GM13977 (cell line): ENCODE measurements around the gene CBFA2T3.

Experiments
- DNase-seq: peaks from one replicate; pipeline ENCODE4 v3.0.0; 2012; ENCODE audit warnings: low spot score
- in situ Hi-C: fragments of 300-500 bp; cut with MboI; formaldehyde crosslinking; loops from one replicate; pipeline ENCODE4 v1.12.0; 2022; ENCODE audit warnings: low sequenced_read_pairs, low pct_unique_long_range_greater_than_20kb, mixed read lengths, inconsistent platforms; ENCODE audit not compliant: unreplicated experiment
- TF ChIP-seq, protein P1 (sequence below): IDR thresholded peaks from 2 replicates; pipeline ENCODE4 v1.5.1; 2012; ENCODE audit warnings: mild to moderate bottlenecking, control low read depth; ENCODE audit not compliant: insufficient read depth; ENCODE audit errors: extremely low read depth, missing control alignments

The CBFA2T3 gene

DNA sequence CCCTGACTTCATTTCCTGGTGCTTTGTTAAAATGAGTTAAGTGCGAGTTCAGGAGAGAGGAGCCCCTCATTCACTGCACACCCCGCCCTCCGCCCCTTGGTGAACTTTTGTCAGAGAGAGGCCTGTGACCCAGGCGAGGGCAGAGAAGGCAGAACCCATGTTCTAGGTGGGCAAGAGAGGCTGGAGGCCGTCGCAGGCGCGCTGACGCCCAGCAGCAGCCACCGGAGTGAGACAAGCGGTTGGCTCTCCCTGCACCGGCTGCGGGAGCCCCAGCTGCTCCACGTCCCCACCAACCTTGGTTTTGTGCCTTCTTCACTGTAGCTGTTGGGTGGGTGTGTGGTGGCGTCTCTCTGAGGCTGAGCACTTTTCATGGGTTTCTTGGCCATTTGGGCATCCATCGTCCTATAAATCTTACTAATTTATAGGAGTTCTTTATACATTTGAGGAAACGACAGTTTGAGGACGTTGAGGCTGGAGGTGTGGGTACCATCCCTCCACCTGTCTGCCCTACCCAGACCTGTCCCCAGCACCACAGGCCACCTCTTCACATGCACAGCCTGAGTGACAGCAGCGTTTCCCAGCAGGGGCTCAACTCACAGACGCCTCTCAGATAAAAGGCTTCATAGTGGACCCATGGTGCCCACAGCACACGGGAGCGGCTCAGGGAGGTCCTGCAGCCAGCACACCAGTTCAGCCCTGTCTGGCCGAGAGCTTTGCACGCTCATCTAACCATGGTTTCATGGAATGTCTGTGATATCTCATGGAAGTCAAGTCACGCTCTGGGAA lies 45.2 kb upstream of the CBFA2T3 start:
- TF ChIP-seq, protein P1, sequence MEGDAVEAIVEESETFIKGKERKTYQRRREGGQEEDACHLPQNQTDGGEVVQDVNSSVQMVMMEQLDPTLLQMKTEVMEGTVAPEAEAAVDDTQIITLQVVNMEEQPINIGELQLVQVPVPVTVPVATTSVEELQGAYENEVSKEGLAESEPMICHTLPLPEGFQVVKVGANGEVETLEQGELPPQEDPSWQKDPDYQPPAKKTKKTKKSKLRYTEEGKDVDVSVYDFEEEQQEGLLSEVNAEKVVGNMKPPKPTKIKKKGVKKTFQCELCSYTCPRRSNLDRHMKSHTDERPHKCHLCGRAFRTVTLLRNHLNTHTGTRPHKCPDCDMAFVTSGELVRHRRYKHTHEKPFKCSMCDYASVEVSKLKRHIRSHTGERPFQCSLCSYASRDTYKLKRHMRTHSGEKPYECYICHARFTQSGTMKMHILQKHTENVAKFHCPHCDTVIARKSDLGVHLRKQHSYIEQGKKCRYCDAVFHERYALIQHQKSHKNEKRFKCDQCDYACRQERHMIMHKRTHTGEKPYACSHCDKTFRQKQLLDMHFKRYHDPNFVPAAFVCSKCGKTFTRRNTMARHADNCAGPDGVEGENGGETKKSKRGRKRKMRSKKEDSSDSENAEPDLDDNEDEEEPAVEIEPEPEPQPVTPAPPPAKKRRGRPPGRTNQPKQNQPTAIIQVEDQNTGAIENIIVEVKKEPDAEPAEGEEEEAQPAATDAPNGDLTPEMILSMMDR = no peak
- no peak for DNase-seq
- in situ Hi-C loops = no loop called here

GRCh38 chr16:89020925-89021595 lies 44.1 kb upstream of the CBFA2T3 start:
- in situ Hi-C loops = no loop called here

GRCh38 chr16:89020068-89020924 lies 43.3 kb upstream of the CBFA2T3 start:
- in situ Hi-C loops = no loop called here
- peak; percentile 84 for DNase-seq
- TF ChIP-seq, protein P1 = no peak

More at GRCh38 chr16:89020925-89021595, 44.1 kb upstream of the CBFA2T3 start:
- TF ChIP-seq, protein P1 = no peak
- no peak for DNase-seq

- in situ Hi-C loops = no loop called here
- DNase-seq = no peak
- TF ChIP-seq, protein P1 = no peak
Measured at GRCh38 chr16:89019511-89019910, 42.5 kb upstream of the CBFA2T3 start.

DNA sequence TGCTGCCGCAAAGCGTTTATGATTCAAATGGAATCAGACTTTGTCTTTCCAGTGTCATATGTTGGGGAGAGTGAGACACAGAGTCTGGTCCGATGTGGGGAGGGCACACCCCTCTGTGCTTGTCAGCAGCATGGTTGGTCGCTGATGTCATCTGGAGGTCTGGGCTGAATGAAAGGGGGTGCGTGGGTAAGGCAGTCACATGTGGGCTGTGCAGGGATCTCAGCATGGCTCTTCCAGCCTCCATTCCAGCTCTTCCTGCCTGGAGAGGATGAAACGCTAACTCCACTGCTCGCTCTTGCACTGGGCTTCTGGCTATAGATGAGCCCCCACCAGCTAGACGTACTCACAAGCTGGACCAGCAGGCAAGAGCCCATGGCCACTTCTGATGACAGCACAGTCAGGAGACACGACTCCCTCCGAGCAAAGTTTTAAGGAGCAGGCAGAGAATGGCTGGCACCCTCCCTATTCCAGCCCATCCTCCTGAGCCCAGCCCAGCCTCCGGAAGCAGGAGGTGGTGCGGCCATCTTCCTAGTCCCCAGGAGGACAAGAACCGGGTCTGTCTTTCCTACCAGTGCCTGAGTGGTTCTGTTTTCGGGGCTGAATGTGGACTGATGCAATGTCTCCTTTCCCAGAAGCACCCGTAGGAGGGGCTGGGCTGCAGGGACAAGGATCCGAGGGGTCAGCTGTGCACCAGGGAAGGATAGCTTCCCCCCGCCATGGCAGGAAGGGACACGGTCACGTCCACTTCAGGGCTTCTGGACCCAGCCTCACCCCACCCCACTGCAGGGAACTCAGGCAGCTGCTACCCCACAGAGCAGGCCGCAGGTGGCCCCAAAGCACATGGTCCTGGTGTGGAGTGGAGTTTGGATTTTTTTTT lies 41.5 kb upstream of the CBFA2T3 start:
- no peak for DNase-seq
- in situ Hi-C loops = no loop called here
- TF ChIP-seq, protein P1 = no peak
